ENCODE data around the gene ZGRF1.
A peak's percentile ranks its signal among the peaks of the same experiment; 100 is the strongest.
"Not testable (repeated sequence)": the region's sequence is repeated elsewhere in the genome, so short reads cannot be mapped to it uniquely, and the experiment has no call there.

Gene ZGRF1

DNA sequence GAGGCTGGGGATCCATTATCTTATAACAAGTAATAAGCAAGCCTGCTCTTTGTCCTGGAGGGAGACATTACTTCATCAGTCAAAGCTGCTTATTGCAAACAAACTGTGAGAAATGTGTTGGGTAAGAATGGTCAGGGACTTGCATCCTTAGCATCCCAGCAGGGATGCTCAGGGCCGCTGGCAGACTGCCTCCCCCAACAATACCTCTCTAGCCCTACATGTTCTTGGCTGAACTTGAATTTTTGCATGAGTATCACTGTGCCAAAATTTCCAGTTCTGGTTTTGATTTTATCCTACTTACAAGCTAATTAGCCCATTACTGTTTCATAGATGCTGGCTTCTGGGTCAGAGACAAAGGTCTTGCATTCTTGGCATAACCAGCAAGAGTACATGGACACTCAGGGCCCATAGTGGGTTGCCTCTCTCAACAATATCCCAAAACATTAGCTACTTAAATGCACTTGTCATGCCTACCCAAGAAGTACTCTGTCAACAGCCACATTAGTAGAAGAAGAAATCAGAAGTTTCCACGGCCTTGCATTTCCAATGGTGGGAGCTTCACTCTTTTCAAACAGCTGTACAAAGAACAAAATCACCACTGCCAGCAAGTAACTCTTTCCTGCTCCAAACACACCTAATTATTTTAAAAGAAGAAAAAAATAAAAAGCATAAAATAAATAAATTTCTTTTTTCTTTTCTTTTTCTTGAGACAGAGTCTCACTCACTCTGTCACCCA, 78.9 kb downstream of the ZGRF1 start:
- no peak overlapping the region for H3K4me3 ChIP-seq (replicated peaks; ENCODE audit: low read depth, low read length)
- TF ChIP-seq, protein P1, sequence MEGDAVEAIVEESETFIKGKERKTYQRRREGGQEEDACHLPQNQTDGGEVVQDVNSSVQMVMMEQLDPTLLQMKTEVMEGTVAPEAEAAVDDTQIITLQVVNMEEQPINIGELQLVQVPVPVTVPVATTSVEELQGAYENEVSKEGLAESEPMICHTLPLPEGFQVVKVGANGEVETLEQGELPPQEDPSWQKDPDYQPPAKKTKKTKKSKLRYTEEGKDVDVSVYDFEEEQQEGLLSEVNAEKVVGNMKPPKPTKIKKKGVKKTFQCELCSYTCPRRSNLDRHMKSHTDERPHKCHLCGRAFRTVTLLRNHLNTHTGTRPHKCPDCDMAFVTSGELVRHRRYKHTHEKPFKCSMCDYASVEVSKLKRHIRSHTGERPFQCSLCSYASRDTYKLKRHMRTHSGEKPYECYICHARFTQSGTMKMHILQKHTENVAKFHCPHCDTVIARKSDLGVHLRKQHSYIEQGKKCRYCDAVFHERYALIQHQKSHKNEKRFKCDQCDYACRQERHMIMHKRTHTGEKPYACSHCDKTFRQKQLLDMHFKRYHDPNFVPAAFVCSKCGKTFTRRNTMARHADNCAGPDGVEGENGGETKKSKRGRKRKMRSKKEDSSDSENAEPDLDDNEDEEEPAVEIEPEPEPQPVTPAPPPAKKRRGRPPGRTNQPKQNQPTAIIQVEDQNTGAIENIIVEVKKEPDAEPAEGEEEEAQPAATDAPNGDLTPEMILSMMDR (IDR thresholded peaks at IDR 0.05; ENCODE audit: low read depth, low read length, missing control alignments) = no peak
- no peak for DNase-seq (ENCODE audit: extremely low read depth, low read depth)

DNA sequence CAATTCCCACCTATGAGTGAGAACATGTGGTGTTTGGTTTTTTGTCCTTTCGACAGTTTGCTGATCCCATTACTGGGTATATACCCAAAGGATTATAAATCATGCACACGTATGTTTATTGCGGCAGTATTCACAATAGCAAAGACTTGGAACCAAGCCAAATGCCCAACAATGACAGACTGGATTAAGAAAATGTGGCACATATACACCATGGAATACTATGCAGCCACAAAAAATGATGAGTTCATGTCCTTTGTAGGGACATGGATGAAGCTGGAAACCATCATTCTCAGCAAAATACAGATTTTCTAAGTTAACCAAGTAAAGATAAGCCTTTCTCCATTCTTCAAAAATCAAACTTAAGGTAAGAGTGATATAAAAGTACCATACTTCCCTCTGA, 82.4 kb downstream of the ZGRF1 start:
- not testable (repeated sequence) for DNase-seq (ENCODE audit: extremely low read depth, low read depth); H3K4me3 ChIP-seq (replicated peaks; ENCODE audit: low read depth, low read length)

DNA sequence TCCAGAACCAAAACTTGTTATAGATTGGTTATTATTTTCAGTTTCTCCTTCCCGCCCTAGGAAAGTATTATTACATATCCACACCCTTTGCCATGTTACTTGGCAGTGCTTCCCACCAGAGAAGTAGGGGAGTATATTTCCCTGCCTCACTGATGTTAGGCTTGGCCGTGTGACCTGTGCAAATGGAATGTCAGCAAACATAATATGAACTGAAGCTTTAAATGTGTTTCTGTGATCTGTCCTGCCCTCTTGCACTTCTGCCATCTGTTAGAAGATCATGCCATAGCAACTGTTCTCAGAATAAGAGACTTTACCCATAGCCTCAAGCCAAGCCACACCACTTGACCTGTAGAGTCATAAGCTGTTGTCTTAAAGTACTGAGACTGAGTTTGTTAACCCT, 84.0 kb downstream of the ZGRF1 start:
- peak; percentile 26 for DNase-seq (ENCODE audit: extremely low read depth, low read depth)
- H3K4me3 ChIP-seq (replicated peaks; ENCODE audit: low read depth, low read length) = no peak overlapping the region
- TF ChIP-seq, protein P1 (IDR thresholded peaks at IDR 0.05; ENCODE audit: low read depth, low read length, missing control alignments) = no peak

DNA sequence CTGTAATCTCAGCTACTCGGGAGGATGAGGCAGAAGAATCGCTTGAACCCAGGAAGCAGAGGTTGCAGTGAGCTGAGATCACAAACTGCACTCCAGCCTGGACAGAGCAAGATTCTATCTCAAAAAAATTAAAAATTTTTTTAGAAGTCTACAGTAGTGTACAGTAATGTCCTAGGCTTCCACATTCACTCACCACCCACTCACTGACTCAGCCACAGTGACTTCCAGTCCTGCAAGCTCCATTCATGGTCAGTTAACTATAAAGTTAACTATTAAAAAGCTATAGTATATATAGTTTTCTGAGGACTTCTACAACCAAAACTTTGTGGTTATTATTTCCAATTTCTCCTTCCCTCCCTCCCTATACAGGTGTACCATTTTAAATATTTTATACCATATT, 86.0 kb downstream of the ZGRF1 start:
- DNase-seq (ENCODE audit: extremely low read depth, low read depth) = no peak
- H3K4me3 ChIP-seq (replicated peaks; ENCODE audit: low read depth, low read length) = no peak overlapping the region
- TF ChIP-seq, protein P1 (IDR thresholded peaks at IDR 0.05; ENCODE audit: low read depth, low read length, missing control alignments) = no peak

DNA sequence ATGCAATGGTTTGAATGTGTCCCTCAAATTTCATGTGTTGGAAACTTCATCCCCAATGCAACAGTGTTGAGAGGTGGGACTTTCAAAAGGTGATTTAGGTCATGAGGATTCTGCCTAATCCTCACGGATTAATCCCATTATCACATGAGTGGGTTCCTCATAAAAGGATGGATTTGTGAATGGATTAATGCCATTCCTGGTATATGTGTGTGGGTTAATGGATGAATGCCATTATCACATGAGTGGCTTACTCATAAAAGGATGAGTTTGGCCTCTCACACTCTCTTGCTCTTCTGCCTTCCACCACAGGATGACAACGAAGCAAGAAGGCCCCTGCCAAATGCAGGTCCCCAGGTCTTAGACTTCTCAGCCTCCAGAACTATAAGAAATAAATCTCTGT, 90.2 kb downstream of the ZGRF1 start:
- H3K4me3 ChIP-seq (replicated peaks; ENCODE audit: low read depth, low read length) = no peak overlapping the region
- TF ChIP-seq, protein P1 (IDR thresholded peaks at IDR 0.05; ENCODE audit: low read depth, low read length, missing control alignments) = no peak
- DNase-seq (ENCODE audit: extremely low read depth, low read depth) = no peak

DNA sequence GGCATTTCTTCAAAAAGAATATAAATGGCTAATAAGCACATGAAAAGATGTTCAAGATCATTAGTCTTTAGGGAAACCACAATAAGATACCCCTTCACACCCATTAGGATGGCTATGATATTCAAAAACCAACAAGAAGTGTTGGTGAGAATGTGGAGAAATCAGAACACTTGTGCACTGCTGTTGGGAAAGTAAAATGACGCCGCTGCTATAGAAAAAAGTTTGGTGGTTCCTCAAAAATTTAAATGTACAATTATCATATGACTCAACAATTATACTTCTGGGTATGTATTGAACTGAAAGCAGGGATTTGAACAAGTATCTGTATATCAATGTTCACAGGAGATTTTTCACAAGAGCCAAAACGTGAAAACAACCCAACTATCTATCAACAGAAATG, 91.4 kb downstream of the ZGRF1 start:
- no peak overlapping the region for H3K4me3 ChIP-seq (replicated peaks; ENCODE audit: low read depth, low read length)
- TF ChIP-seq, protein P1 (IDR thresholded peaks at IDR 0.05; ENCODE audit: low read depth, low read length, missing control alignments) = no peak

DNA sequence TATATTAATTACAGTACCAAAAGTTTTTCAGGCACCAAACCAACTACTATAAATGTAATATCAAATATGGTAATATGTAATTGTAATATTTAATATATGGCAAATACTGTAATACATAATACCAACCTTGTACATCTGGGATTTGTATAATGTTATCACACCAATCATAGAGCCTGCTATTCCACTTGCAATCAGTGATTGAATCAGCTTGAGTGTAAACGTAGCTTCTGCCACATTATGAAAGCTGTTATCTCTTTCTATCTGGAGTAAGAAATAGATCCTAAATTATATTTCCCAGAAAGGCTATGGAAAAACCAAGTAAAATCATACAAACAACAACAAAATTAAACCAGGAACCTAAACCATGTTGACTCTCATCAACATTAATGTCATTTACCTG, 96.0 kb downstream of the ZGRF1 start:
- no peak for DNase-seq (ENCODE audit: extremely low read depth, low read depth)
- TF ChIP-seq, protein P1 (IDR thresholded peaks at IDR 0.05; ENCODE audit: low read depth, low read length, missing control alignments) = no peak

More for the DNA sequence above, 91.4 kb downstream of the ZGRF1 start:
- no peak for DNase-seq (ENCODE audit: extremely low read depth, low read depth)

More for the DNA sequence above, 96.0 kb downstream of the ZGRF1 start:
- H3K4me3 ChIP-seq (replicated peaks; ENCODE audit: low read depth, low read length) = no peak overlapping the region

Data from HFF-Myc (cell line).